HepG2 (cell line): ENCODE results near the gene PMS2. TPM values are rescaled to one million over a fixed set of nuclear protein-coding genes. Genes with fewer than 3 reads are reported as not detected.

Source experiments
- ATAC-seq: fragments of 200-7000 bp; cut with Tn5 transposase; 3 replicates; pipeline ENCODE4 v1.9.1; 2020; ENCODE audit warnings: mild to moderate bottlenecking, moderate library complexity
- BruUV-seq: library from RNA; stranded (reverse); fragments of 400-500 nt; replicated peaks from 2 replicates; lab custom pipeline; 2021; lab: Mats Ljungman, UMichigan
- CTCF ChIA-PET: fragments of 300-600 bp; formaldehyde crosslinking; extraction: SDS; loops from one replicate; lab custom pipeline; 2021; ENCODE audit warnings: low total read pairs, inconsistent platforms, low intra/inter-chr PET ratio; lab: Yijun Ruan, JAX
- POLR2A ChIA-PET: fragments of 350-600 bp; sonication (Branson Sonifier 250); formaldehyde crosslinking; loops from one replicate; lab custom pipeline; 2020; ENCODE audit warnings: antibody characterized with exemption, inconsistent platforms; lab: Yijun Ruan, JAX
- DNase-seq: peaks from one replicate; pipeline ENCODE4 v3.0.0-alpha.2; 2015; ENCODE audit warnings: low spot score
- FAIRE-seq: peaks from 3 replicates; lab custom pipeline; 2011; peaks lifted over from hg19 to GRCh38; lab: Jason Lieb, UNC
- H2AFZ ChIP-seq: one replicate; pipeline ENCODE4 v1.6.1; 2011; ENCODE audit warnings: low read length, inconsistent platforms
- H3K27ac ChIP-seq: fragments of 300-600 bp; 3 replicates; pipeline ENCODE4 v1.8.0; 2011; ENCODE audit warnings: mixed run types, mild to moderate bottlenecking, mixed read lengths, low read length, inconsistent platforms; ENCODE audit not compliant: insufficient read depth; ENCODE audit errors: extremely low read length
- H3K27me3 ChIP-seq, 2 experiments: fragments of 200-600 bp in 1 of 2; 2 replicates in 1 of 2; 3 replicates in 1 of 2; pipeline versions ENCODE4 v1.6.0 to v1.8.0; 2011; ENCODE audit warnings: low read length in 2 of 2, mild to moderate bottlenecking in 2 of 2, moderate library complexity in 2 of 2, inconsistent platforms in 1 of 2; ENCODE audit not compliant: insufficient read depth in 2 of 2, control insufficient read depth in 1 of 2
- H3K36me3 ChIP-seq, 2 experiments: fragments of 200-600 bp in 1 of 2; replicated peaks in 1 of 2; 2 replicates in 1 of 2; 3 replicates in 1 of 2; pipeline versions ENCODE4 v1.5.1 to v1.8.0; 2011; ENCODE audit warnings: low read length in 2 of 2, inconsistent platforms in 1 of 2; ENCODE audit not compliant: insufficient read depth in 2 of 2, control insufficient read depth in 1 of 2
- H3K4me1 ChIP-seq: 2 replicates; pipeline ENCODE4 v1.5.1; 2012; ENCODE audit warnings: low read length, inconsistent platforms; ENCODE audit not compliant: insufficient read depth
- H3K4me2 ChIP-seq: 2 replicates; pipeline ENCODE4 v1.6.0; 2011; ENCODE audit warnings: low read depth, low read length, inconsistent platforms
- H3K4me3 ChIP-seq, 3 experiments: fragments of 200-600 bp in 1 of 3; sonication (generic), shearing (Covaris generic) in 1 of 3; replicated peaks in 1 of 3; 2 replicates each; pipeline ENCODE4 v1.5.1; 2011 to 2016; ENCODE audit warnings: low read length in 3 of 3, inconsistent platforms in 2 of 3, low read depth in 2 of 3, mild to moderate bottlenecking in 2 of 3, control low read depth in 1 of 3, mixed read lengths in 1 of 3; ENCODE audit not compliant: insufficient read depth in 1 of 3
- H3K79me2 ChIP-seq: one replicate; pipeline ENCODE4 v1.6.1; 2011; ENCODE audit warnings: low read length, inconsistent platforms; ENCODE audit not compliant: insufficient read depth
- H3K9ac ChIP-seq: 2 replicates; pipeline ENCODE4 v1.6.0; 2011; ENCODE audit warnings: mild to moderate bottlenecking, low read depth, low read length, inconsistent platforms; ENCODE audit not compliant: insufficient read depth
- H3K9me3 ChIP-seq: 2 replicates; pipeline ENCODE4 v1.5.1; 2012; ENCODE audit warnings: mild to moderate bottlenecking, low read length
- H4K20me1 ChIP-seq: 2 replicates; pipeline ENCODE4 v1.6.0; 2011; ENCODE audit warnings: inconsistent platforms, mild to moderate bottlenecking, low read length, moderate library complexity; ENCODE audit not compliant: insufficient read depth
- DBP ChIP-seq: sonication (generic); formaldehyde crosslinking; IDR thresholded peaks from 2 replicates; pipeline ENCODE4 v1.4.0; 2020; ENCODE audit warnings: missing genetic modification reagents; ENCODE audit errors: not compliant biosample characterization
- FOXP4 ChIP-seq: sonication (generic); formaldehyde crosslinking; IDR thresholded peaks from 2 replicates; pipeline ENCODE4 v1.4.0; 2020; ENCODE audit warnings: missing genetic modification reagents
- HNRNPK ChIP-seq: fragments of 200-400 bp; formaldehyde crosslinking; IDR thresholded peaks from 2 replicates; pipeline ENCODE4 v1.6.1; 2018; ENCODE audit warnings: low read length, low read depth, moderate library complexity, mild to moderate bottlenecking; ENCODE audit not compliant: poor library complexity, severe bottlenecking
- IKZF1 ChIP-seq: fragments of 450-650 bp; IDR thresholded peaks from 2 replicates; pipeline ENCODE4 v1.7.1; 2016
- KLF16 ChIP-seq, 2 experiments: sonication (generic) in 1 of 2; formaldehyde crosslinking in 1 of 2; IDR thresholded peaks; 2 replicates each; pipeline versions ENCODE4 v1.6.1 to v1.8.0; 2016 to 2023; ENCODE audit warnings: missing genetic modification reagents in 2 of 2, missing compliant biosample characterization in 1 of 2
- NAIF1 ChIP-seq: sonication (generic); formaldehyde crosslinking; IDR thresholded peaks from 2 replicates; pipeline ENCODE4 v1.5.0; 2020; ENCODE audit warnings: mild to moderate bottlenecking, missing genetic modification reagents, borderline replicate concordance
- NCOA2 ChIP-seq: sonication (generic); formaldehyde crosslinking; IDR thresholded peaks from 2 replicates; pipeline ENCODE4 v1.8.0; 2022; ENCODE audit warnings: inconsistent platforms
- NFIB ChIP-seq: sonication (generic); formaldehyde crosslinking; IDR thresholded peaks from 2 replicates; pipeline ENCODE4 v1.9.0; 2021; ENCODE audit warnings: missing genetic modification reagents, mild to moderate bottlenecking, borderline replicate concordance
- NR0B2 ChIP-seq: sonication (generic); formaldehyde crosslinking; IDR thresholded peaks from 2 replicates; pipeline ENCODE4 v1.4.0; 2020; ENCODE audit warnings: mild to moderate bottlenecking, missing genetic modification reagents
- PAF1 ChIP-seq: IDR thresholded peaks from 2 replicates; pipeline ENCODE4 v1.6.1; 2016; ENCODE audit warnings: missing genetic modification reagents, missing compliant biosample characterization
- PITX1 ChIP-seq: sonication (generic); formaldehyde crosslinking; IDR thresholded peaks from 2 replicates; pipeline ENCODE4 v1.5.1; 2020; ENCODE audit warnings: mild to moderate bottlenecking, missing genetic modification reagents
- PRPF4 ChIP-seq: fragments of 200-400 bp; formaldehyde crosslinking; IDR thresholded peaks from 2 replicates; pipeline ENCODE4 v1.6.1; 2016; ENCODE audit warnings: low read length, low read depth; ENCODE audit not compliant: poor library complexity, severe bottlenecking
- RCOR2 ChIP-seq: IDR thresholded peaks from 2 replicates; pipeline ENCODE4 v1.6.1; 2016; ENCODE audit warnings: missing biosample characterization, missing genetic modification reagents
- SKI ChIP-seq: fragments of 450-650 bp; IDR thresholded peaks from one replicate; pipeline ENCODE4 v1.6.1; 2018; ENCODE audit warnings: mild to moderate bottlenecking; ENCODE audit not compliant: partially characterized antibody
- SOX6 ChIP-seq, 2 experiments: fragments of 450-650 bp in 1 of 2; sonication (generic) in 1 of 2; formaldehyde crosslinking in 1 of 2; IDR thresholded peaks; 2 replicates each; pipeline versions ENCODE4 v1.4.0 to v1.6.1; 2017 to 2020; ENCODE audit warnings: antibody characterized with exemption in 1 of 2, mild to moderate bottlenecking in 1 of 2, missing genetic modification reagents in 1 of 2
- STAG1 ChIP-seq: sonication (generic); formaldehyde crosslinking; IDR thresholded peaks from 2 replicates; pipeline ENCODE4 v1.4.0; 2020; ENCODE audit warnings: missing genetic modification reagents
- ZNF121 ChIP-seq: sonication (generic); formaldehyde crosslinking; IDR thresholded peaks from 2 replicates; pipeline ENCODE4 v1.5.0; 2020; ENCODE audit warnings: mild to moderate bottlenecking, missing genetic modification reagents
- ZNF382 ChIP-seq: sonication (generic); formaldehyde crosslinking; IDR thresholded peaks from 2 replicates; pipeline ENCODE4 v1.5.0; 2020; ENCODE audit warnings: missing genetic modification reagents, mild to moderate bottlenecking, borderline replicate concordance
- ZNF570 ChIP-seq: sonication (generic); formaldehyde crosslinking; IDR thresholded peaks from 2 replicates; pipeline ENCODE4 v1.4.0; 2020; ENCODE audit warnings: mild to moderate bottlenecking, missing genetic modification reagents, borderline replicate concordance
- ZNF724P ChIP-seq: sonication (generic); formaldehyde crosslinking; IDR thresholded peaks from 2 replicates; pipeline ENCODE4 v1.8.0; 2022; ENCODE audit warnings: missing genetic modification reagents, borderline replicate concordance
- ZNF816 ChIP-seq: sonication (generic); formaldehyde crosslinking; IDR thresholded peaks from 2 replicates; pipeline ENCODE4 v1.8.0; 2022; ENCODE audit warnings: missing genetic modification reagents, mild to moderate bottlenecking, borderline replicate concordance
- WGBS: methylation state at CpG from one replicate; pipeline ENCODE4 v1.1.6; 2017; ENCODE audit warnings: low lambda C conversion rate; 5-methylcytosine and 5-hydroxymethylcytosine counted together
- in situ Hi-C: cut with HindIII; loops from 2 replicates; pipeline ENCODE4 v1.10.0; 2017; ENCODE audit warnings: low pct_unique_long_range_greater_than_20kb; ENCODE audit not compliant: extremely low pct_ligation_motif_present
- intact Hi-C: fragments of 100-400 bp; cut with micrococcal nuclease; formaldehyde crosslinking; loops from one replicate; pipeline ENCODE4 v1.10.0; 2022; ENCODE audit not compliant: unreplicated experiment
- polyA plus RNA-seq, 8 experiments: library from polyadenylated mRNA; depleted of rRNA in 3 of 8; stranded (reverse) in 7 of 8; unstranded in 1 of 8; fragments of >200 nt; fragmentation: Illumina TruSeq in 4 of 8; extraction: Trizol in 4 of 8; gene quantifications; 2 replicates each; pipeline versions ENCODE4 v1.2.1 to v1.2.3, GENCODE V29; 2011 to 2016; ENCODE audit warnings: low read depth in 4 of 8, missing spikeins in 1 of 8, mixed read lengths in 1 of 8; ENCODE audit not compliant: insufficient read depth in 1 of 8
- total RNA-seq, 5 experiments: library from RNA; depleted of rRNA; stranded (reverse); fragments of >200 nt; fragmentation: Illumina TruSeq; extraction: Trizol; gene quantifications; 2 replicates each; pipeline ENCODE4 v1.2.3, GENCODE V29; 2016; ENCODE audit warnings: low read depth in 1 of 5

PMS2 gene
- total and polyA plus RNA-seq, 2 of the 13 experiments (the other 11 are each of a cell fraction or from before 2014, with no cell fraction given), result 6.3 to 11.4 TPM

GRCh38 chr7:6032641-6033040, 23.8 kb upstream of the PMS2 start (continued):
- TF ChIP-seq RCOR2 (CRISPR knock-in tag), result no peak
- no peak for TF ChIP-seq KLF16 (CRISPR knock-in tag; IDR thresholded peaks at IDR 0.05)

- ChIA-PET CTCF (no interaction called here), POLR2A (no interaction called here)
- H3K9ac ChIP-seq, result no peak overlapping the region
- 98% methylated on average over 5 of the region's 5 CpGs for WGBS
- no peak overlapping the region for H3K4me3 ChIP-seq
- no peak for FAIRE-seq
- no peaks in the 10 kb centered on the region for H3K4me1 ChIP-seq
- TF ChIP-seq DBP (CRISPR knock-in tag), result no peak
- TF ChIP-seq STAG1 (CRISPR knock-in tag), result no peak
- no peak for TF ChIP-seq FOXP4 (CRISPR knock-in tag)
- TF ChIP-seq PRPF4, result no peak
- TF ChIP-seq NFIB (CRISPR knock-in tag), result no peak
- no peak for TF ChIP-seq PITX1 (CRISPR knock-in tag)
- TF ChIP-seq NCOA2 (CRISPR knock-in tag), result no peak
- TF ChIP-seq IKZF1, result no peak
- no peak for TF ChIP-seq ZNF121 (CRISPR knock-in tag)
- TF ChIP-seq PAF1 (CRISPR knock-in tag), result no peak
- no peak for TF ChIP-seq ZNF816 (CRISPR knock-in tag)
- TF ChIP-seq ZNF724P (CRISPR knock-in tag), result no peak
- no peak for TF ChIP-seq SKI
- TF ChIP-seq NAIF1, result no peak
- TF ChIP-seq HNRNPK, result no peak
- TF ChIP-seq NR0B2 (CRISPR knock-in tag), result no peak
- TF ChIP-seq ZNF570, result no peak
- no peak for TF ChIP-seq SOX6 (IDR thresholded peaks at IDR 0.05)
- no peak for TF ChIP-seq SOX6 (CRISPR knock-in tag; IDR thresholded peaks at IDR 0.05)
- no peak for TF ChIP-seq ZNF382 (CRISPR knock-in tag)
- TF ChIP-seq, all 625 proteins: peak for 0
- intact Hi-C loops (no loop called here), in situ Hi-C loops (no loop called here)
- Histone ChIP-seq H3K27ac (no peak overlapping the region), H2AFZ (no peak overlapping the region), H3K27me3 (no peaks in the 10 kb centered on the region), H4K20me1 (0 out of 2 replicates have a peak, but pooled peaks cover 2% of the 10 kb centered on the region), H3K36me3 (peaks cover 29 to 80% of the 10 kb centered on the region in 2 experiments), H3K79me2 (no peaks in the 10 kb centered on the region), H3K9me3 (no peaks in the 10 kb centered on the region), H3K4me2 (no peak overlapping the region)
- no peak for ATAC-seq
- no peak for DNase-seq
- no TSS peak for BruUV-seq
These were observed 23.3 kb upstream of the PMS2 start for GRCh38 chr7:6032167-6032566.
